IPS-20b (cell line): Measurements from ENCODE around the gene CHMP6.

ENCODE experiments used
- H3K27ac ChIP-seq: one replicate; pipeline ENCODE4 v1.5.1; 2013; ENCODE audit warnings: low read length
- H3K27me3 ChIP-seq: 2 replicates; pipeline ENCODE4 v1.6.1; 2013; ENCODE audit warnings: mild to moderate bottlenecking, low read length, inconsistent platforms; ENCODE audit not compliant: insufficient read depth
- H3K36me3 ChIP-seq: 2 replicates; pipeline ENCODE4 v1.6.1; 2013; ENCODE audit warnings: low read depth, mild to moderate bottlenecking, inconsistent platforms, low read length, moderate library complexity; ENCODE audit not compliant: insufficient read depth
- H3K4me1 ChIP-seq: 2 replicates; pipeline ENCODE4 v1.6.1; 2013; ENCODE audit warnings: mild to moderate bottlenecking, control low read depth, inconsistent platforms, low read length, moderate library complexity; ENCODE audit not compliant: insufficient read depth
- H3K4me3 ChIP-seq: 2 replicates; pipeline ENCODE4 v1.5.1; 2013; ENCODE audit warnings: mild to moderate bottlenecking, low read length, inconsistent platforms
- H3K9ac ChIP-seq: 2 replicates; pipeline ENCODE4 v1.6.1; 2013; ENCODE audit warnings: low read depth, mild to moderate bottlenecking, inconsistent platforms, low read length, moderate library complexity
- H3K9me3 ChIP-seq: 2 replicates; pipeline ENCODE4 v1.6.1; 2013; ENCODE audit warnings: mild to moderate bottlenecking, low read depth, low read length, inconsistent platforms; ENCODE audit not compliant: insufficient read depth

The CHMP6 gene

DNA sequence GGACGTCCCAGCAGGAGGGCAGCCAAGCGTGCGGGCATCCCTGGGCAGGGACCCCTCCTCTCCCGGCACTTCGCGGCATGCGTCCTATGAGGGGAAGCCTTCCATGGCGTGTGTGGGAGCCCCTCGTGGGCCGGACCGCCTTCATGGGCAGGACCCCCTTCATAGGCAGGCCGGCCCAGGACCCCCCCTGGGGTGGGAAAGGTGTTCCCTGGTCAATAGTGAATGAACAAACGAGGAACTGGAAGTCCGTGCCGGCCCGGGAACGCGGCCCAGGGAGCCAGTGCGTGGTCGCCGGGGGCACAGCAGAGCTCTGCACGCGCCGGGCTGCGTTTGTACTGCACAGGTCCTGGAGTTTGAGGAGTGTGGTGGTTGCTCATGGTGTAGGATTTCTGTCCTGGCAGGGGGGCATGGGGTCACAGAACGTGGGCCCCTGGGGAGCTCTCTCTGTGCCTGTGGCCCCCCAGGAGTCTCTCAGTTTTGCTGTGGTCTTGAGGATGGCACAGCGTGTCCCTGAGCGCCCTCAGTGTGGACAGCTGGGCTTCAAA is 57.3 kb downstream of the CHMP6 start:
- H3K4me3 ChIP-seq = no peak overlapping the region
- no peak overlapping the region for H3K27ac ChIP-seq
- no peaks in the 10 kb centered on the region for H3K9me3 ChIP-seq
- H3K27me3 ChIP-seq = no peaks in the 10 kb centered on the region
- no peak overlapping the region for H3K9ac ChIP-seq
- no peaks in the 10 kb centered on the region for H3K4me1 ChIP-seq
- no peaks in the 10 kb centered on the region for H3K36me3 ChIP-seq

GRCh38 chr17:81049372-81049911 is 57.8 kb downstream of the CHMP6 start:
- Histone ChIP-seq H3K9ac (no peak overlapping the region), H3K36me3 (no peaks in the 10 kb centered on the region), H3K27ac (no peak overlapping the region), H3K4me3 (no peak overlapping the region), H3K4me1 (no peaks in the 10 kb centered on the region), H3K9me3 (no peaks in the 10 kb centered on the region), H3K27me3 (no peaks in the 10 kb centered on the region)
